ENCODE measurements around the gene GPX7. TPM values are rescaled to one million over a fixed set of nuclear protein-coding genes. Genes with fewer than 3 reads are reported as not detected.

Gene GPX7
- total RNA-seq, 2 donors from 2014 or later: 17.8 to 23.7 TPM

GRCh38 chr1:52593495-52593894 lies 8.7 kb upstream of the GPX7 start:
- H3K27me3 ChIP-seq (ENCODE audit: control insufficient read depth, insufficient read depth, low read length, poor library complexity, severe bottlenecking): no peaks in the 10 kb centered on the region
- no peaks in the 10 kb centered on the region for H3K9me3 ChIP-seq (ENCODE audit: control insufficient read depth, low read length)
- H3K4me3 Mint-ChIP-seq: no peak overlapping the region
- no peak overlapping the region for H3K4me3 ChIP-seq (ENCODE audit: low read length)
- no peak overlapping the region for H3K27ac ChIP-seq (ENCODE audit: low read depth, low read length)
- H3K36me3 Mint-ChIP-seq (ENCODE audit: low read depth): no peaks in the 10 kb centered on the region
- no peaks in the 10 kb centered on the region for H3K4me1 ChIP-seq (ENCODE audit: control insufficient read depth, insufficient read depth, low read length)
- H3K9ac ChIP-seq (ENCODE audit: extremely low read depth, low read length, poor library complexity, severe bottlenecking): no peak overlapping the region
- no peaks in the 10 kb centered on the region for H3K36me3 ChIP-seq (ENCODE audit: control insufficient read depth, insufficient read depth, low read length)
- H3K27me3 Mint-ChIP-seq (ENCODE audit: insufficient read depth): peaks cover 10% of the 10 kb centered on the region
- TF ChIP-seq, protein P1, sequence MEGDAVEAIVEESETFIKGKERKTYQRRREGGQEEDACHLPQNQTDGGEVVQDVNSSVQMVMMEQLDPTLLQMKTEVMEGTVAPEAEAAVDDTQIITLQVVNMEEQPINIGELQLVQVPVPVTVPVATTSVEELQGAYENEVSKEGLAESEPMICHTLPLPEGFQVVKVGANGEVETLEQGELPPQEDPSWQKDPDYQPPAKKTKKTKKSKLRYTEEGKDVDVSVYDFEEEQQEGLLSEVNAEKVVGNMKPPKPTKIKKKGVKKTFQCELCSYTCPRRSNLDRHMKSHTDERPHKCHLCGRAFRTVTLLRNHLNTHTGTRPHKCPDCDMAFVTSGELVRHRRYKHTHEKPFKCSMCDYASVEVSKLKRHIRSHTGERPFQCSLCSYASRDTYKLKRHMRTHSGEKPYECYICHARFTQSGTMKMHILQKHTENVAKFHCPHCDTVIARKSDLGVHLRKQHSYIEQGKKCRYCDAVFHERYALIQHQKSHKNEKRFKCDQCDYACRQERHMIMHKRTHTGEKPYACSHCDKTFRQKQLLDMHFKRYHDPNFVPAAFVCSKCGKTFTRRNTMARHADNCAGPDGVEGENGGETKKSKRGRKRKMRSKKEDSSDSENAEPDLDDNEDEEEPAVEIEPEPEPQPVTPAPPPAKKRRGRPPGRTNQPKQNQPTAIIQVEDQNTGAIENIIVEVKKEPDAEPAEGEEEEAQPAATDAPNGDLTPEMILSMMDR (conservative IDR thresholded peaks at IDR 0.05): no peak
- WGBS, 2 experiments (ENCODE audit: insufficient coverage in 1 of 2, insufficient read length in 1 of 2): 72 to 90% methylated on average over 1 of the region's 1 CpG
- H3K4me1 Mint-ChIP-seq: peaks cover 6% of the 10 kb centered on the region
- no peak overlapping the region for H3K27ac Mint-ChIP-seq
- no peaks in the 10 kb centered on the region for H3K9me3 Mint-ChIP-seq
- no peak for DNase-seq

- H3K27me3 ChIP-seq (ENCODE audit: control insufficient read depth, insufficient read depth, low read length, poor library complexity, severe bottlenecking): peaks cover 15% of the 10 kb centered on the region
- no peak overlapping the region for H3K27ac ChIP-seq (ENCODE audit: low read depth, low read length)
- peaks cover 23% of the 10 kb centered on the region for H3K27me3 Mint-ChIP-seq (ENCODE audit: insufficient read depth)
- no peak overlapping the region for H3K9ac ChIP-seq (ENCODE audit: extremely low read depth, low read length, poor library complexity, severe bottlenecking)
- no peak overlapping the region for H3K4me3 Mint-ChIP-seq
- no peaks in the 10 kb centered on the region for H3K9me3 Mint-ChIP-seq
- DNase-seq: no peak
- no peak overlapping the region for H3K4me3 ChIP-seq (ENCODE audit: low read length)
- 88 to 90% methylated on average over 3 of the region's 3 CpGs for WGBS, 2 experiments (ENCODE audit: insufficient coverage in 1 of 2, insufficient read length in 1 of 2)
- H3K4me1 Mint-ChIP-seq: peaks cover 6% of the 10 kb centered on the region
- TF ChIP-seq, protein P1 (conservative IDR thresholded peaks at IDR 0.05): no peak
- no peaks in the 10 kb centered on the region for H3K36me3 Mint-ChIP-seq (ENCODE audit: low read depth)
- H3K9me3 ChIP-seq (ENCODE audit: control insufficient read depth, low read length): no peaks in the 10 kb centered on the region
- no peaks in the 10 kb centered on the region for H3K4me1 ChIP-seq (ENCODE audit: control insufficient read depth, insufficient read depth, low read length)
- H3K27ac Mint-ChIP-seq: no peak overlapping the region
- no peaks in the 10 kb centered on the region for H3K36me3 ChIP-seq (ENCODE audit: control insufficient read depth, insufficient read depth, low read length)
These were observed 7.1 kb upstream of the GPX7 start for GRCh38 chr1:52595061-52595460.

GRCh38 chr1:52597912-52598311 lies 4.3 kb upstream of the GPX7 start:
- Mint-ChIP-seq H3K27ac (no peak overlapping the region), H3K4me1 (peaks cover 13% of the 10 kb centered on the region)
- 79 to 86% methylated on average over 2 of the region's 2 CpGs for WGBS, 2 experiments (ENCODE audit: insufficient coverage in 1 of 2, insufficient read length in 1 of 2)

More at GRCh38 chr1:52597912-52598311, 4.3 kb upstream of the GPX7 start:
- Mint-ChIP-seq H3K9me3 (no peaks in the 10 kb centered on the region), H3K4me3 (no peak overlapping the region), H3K27me3 (ENCODE audit: insufficient read depth) (peaks cover 44% of the 10 kb centered on the region), H3K36me3 (ENCODE audit: low read depth) (no peaks in the 10 kb centered on the region)
- H3K4me3 ChIP-seq (ENCODE audit: low read length): no peak overlapping the region
- H3K9me3 ChIP-seq (ENCODE audit: control insufficient read depth, low read length): no peaks in the 10 kb centered on the region
- H3K36me3 ChIP-seq (ENCODE audit: control insufficient read depth, insufficient read depth, low read length): no peaks in the 10 kb centered on the region
- TF ChIP-seq, protein P1 (conservative IDR thresholded peaks at IDR 0.05): no peak
- DNase-seq: no peak
- no peak overlapping the region for H3K9ac ChIP-seq (ENCODE audit: extremely low read depth, low read length, poor library complexity, severe bottlenecking)
- H3K27ac ChIP-seq (ENCODE audit: low read depth, low read length): no peak overlapping the region
- no peaks in the 10 kb centered on the region for H3K4me1 ChIP-seq (ENCODE audit: control insufficient read depth, insufficient read depth, low read length)
- H3K27me3 ChIP-seq (ENCODE audit: control insufficient read depth, insufficient read depth, low read length, poor library complexity, severe bottlenecking): peaks cover 40% of the 10 kb centered on the region

Measured in endodermal cell (in vitro differentiated cells).